Astrocyte of the spinal cord (primary cell): ENCODE measurements around the gene CES2.
"Not testable (repeated sequence)": the region's sequence is repeated elsewhere in the genome, so short reads cannot be mapped to it uniquely, and the experiment has no call there.

Source experiments
- DNase-seq: peaks from one replicate; pipeline ENCODE4 v3.0.0; 2011; ENCODE audit warnings: low read depth, low spot score
- H3K4me3 ChIP-seq: 2 replicates; pipeline ENCODE4 v1.5.1; 2011; ENCODE audit warnings: low read depth, mild to moderate bottlenecking, low read length, moderate library complexity
- in situ Hi-C: cut with HindIII; loops from 2 replicates; pipeline ENCODE4 v1.10.0; 2017; ENCODE audit warnings: low sequenced_read_pairs
- TF ChIP-seq, protein P1 (sequence below): IDR thresholded peaks from 2 replicates; pipeline ENCODE4 v1.5.1; 2012; ENCODE audit warnings: low read depth, mild to moderate bottlenecking, low read length, inconsistent platforms

CES2 gene

DNA sequence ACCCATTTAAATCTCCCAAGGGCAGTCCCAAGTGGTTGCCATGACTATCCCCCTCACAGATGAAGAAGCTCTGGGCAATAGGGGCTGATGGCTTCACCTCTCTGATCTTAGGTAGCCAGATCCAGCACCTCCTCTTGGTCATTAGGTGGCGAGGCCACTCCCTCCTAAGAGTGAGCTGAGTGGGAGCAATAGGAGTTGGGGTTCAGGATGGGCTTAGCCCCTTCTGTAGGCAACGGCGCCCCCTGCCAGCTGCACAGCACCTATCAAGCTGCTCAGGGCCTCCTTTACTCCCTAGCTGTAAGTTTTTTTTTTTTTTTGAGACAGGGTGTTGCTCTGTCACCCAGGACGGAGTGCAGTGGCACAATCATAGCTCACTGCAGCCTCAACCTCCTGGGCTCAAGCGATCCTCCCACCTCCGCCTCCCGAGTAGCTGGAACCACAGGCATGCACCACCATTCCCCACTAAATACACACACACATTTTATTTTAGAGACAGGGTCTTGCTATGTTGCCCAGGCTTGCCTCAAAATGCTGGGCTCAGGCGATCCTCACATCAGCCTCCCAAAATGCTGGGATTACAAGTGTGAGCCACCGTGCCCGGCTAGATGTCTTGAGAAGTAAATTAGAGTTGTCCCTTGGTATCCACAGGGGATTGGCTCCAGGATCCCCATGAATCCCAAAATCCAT, 6.5 kb upstream of the CES2 start:
- in situ Hi-C loops, result no loop called here
- TF ChIP-seq, protein P1, sequence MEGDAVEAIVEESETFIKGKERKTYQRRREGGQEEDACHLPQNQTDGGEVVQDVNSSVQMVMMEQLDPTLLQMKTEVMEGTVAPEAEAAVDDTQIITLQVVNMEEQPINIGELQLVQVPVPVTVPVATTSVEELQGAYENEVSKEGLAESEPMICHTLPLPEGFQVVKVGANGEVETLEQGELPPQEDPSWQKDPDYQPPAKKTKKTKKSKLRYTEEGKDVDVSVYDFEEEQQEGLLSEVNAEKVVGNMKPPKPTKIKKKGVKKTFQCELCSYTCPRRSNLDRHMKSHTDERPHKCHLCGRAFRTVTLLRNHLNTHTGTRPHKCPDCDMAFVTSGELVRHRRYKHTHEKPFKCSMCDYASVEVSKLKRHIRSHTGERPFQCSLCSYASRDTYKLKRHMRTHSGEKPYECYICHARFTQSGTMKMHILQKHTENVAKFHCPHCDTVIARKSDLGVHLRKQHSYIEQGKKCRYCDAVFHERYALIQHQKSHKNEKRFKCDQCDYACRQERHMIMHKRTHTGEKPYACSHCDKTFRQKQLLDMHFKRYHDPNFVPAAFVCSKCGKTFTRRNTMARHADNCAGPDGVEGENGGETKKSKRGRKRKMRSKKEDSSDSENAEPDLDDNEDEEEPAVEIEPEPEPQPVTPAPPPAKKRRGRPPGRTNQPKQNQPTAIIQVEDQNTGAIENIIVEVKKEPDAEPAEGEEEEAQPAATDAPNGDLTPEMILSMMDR, result peak; percentile 57
- DNase-seq, result peak; percentile 30

DNA sequence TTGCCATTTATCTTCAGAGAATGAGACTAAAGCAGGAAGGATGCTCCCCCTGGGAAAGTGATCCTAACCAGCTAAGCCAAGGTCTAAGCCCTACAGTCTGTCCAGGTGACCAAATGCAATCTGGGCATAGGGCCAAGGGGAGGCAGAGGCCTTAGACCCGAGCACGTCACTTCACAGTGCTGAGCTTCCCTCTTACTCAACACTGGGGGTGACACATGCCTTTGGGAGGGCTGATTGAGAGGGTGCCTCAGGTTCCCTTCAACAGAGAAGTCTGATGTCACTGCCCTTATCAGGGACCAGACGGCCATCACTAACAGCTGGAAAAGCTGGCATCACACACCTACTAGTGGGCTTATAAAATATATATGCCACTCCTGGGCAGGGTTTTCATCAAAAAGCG, 5.1 kb upstream of the CES2 start:
- H3K4me3 ChIP-seq, result no peak overlapping the region
- no peak for DNase-seq
- TF ChIP-seq, protein P1, result no peak
- in situ Hi-C loops, result no loop called here

More for the DNA sequence above, 6.5 kb upstream of the CES2 start:
- no peak overlapping the region for H3K4me3 ChIP-seq

DNA sequence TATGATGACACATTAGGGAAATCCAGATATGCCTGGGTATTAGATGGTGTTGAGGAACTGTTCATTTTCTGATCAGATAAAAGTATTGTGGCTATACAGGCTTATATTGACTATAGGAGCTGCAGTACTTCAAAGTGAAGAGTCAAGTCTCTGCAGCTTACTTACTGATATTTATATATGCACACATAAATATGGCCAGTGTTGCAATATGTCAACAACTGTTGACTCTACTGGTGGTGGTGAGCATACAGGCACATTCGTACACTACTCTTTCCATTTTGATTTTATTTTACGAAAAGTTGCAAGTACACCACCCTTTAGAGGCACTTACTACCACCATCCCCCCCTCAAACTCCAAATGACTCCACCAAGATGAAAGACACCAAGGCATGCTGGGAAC, 3.7 kb upstream of the CES2 start:
- no peak for DNase-seq
- in situ Hi-C loops, result no loop called here
- H3K4me3 ChIP-seq, result no peak overlapping the region
- TF ChIP-seq, protein P1, result no peak

DNA sequence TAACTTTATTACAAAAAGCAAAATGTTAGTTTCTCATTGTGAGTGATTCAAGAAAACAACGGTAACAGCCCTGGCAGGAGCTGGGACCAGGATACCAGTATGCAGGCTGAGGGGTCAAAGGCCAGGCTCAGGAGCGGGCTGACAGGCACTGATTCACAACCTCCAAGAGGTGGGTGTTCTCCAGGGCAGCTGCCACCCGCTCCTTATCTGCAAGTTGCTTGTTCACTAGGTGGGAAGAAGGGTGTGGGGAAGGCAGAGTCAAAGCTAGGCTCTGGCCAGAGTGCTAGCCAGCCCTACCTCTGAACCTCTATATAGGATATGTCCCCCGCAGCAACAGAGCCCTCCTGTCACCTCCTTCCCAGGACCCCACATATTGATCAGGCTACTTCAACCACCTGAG, 3.2 kb upstream of the CES2 start:
- TF ChIP-seq, protein P1, result no peak
- no peak for DNase-seq
- in situ Hi-C loops, result no loop called here
- no peak overlapping the region for H3K4me3 ChIP-seq

DNA sequence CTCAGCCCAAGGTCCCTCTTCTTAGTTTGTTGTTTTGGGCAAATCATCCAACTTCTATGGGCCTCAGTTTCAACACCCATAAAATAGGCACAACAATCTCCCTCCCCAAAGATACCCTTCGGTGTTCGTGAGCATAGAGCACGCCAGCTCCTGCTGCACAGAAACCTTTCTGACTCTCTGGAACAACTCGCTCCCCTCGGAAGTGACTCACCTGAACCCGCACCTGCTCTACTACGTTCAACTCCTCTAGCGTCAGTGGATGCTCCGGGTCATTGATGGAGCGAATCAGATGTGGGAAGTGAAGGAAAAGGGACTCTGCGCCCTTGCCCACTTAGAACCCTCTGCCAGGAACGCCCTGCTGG, 1.6 kb upstream of the CES2 start:
- in situ Hi-C loops, result no loop called here
- TF ChIP-seq, protein P1, result no peak
- DNase-seq, result no peak
- peak overlapping the region; percentile 97 for H3K4me3 ChIP-seq

DNA sequence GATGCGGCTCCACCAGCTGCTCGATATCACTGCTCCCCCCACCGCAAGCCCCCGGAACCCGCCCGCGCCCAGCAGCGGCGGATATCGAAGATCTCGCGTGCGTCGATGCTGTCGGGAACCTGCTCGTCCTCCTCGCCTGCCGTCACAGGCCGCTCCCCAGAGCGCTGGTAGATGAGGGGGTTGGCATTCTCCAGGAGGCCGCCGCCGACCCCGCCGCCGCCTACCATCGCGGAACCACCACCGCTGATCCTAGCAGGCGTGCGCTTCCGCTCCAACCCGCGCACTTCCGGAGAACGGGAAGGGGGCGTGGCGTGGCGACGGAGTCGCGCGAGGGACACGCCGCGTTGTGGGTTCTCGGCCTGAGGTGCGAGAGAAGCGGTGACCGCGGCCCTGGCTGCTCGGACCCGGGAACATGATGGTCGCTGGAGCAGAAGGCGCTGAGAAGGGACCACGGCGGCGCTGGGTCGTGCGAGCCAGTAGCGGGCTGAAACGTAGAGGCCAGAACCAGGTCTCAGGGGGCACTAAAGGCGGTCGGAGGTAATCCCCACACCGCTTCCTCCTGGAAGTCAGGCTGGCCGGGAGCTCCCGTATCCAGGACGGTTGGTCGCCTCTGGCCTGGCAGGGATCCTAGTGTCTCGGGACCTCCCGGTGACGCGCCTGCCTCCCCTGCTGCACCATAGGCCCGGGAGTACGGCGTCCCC, 1.0 kb upstream of the CES2 start, which contains the start of gene CIAO2B:
Gene CIAO2B, minus strand, starts transcription at position 265 of the 701 bp plus-strand sequence. Its CDS starts 38 bp downstream, at position 227.
- H3K4me3 ChIP-seq, result peak within 1 kb of the TSS; percentile 97
- TF ChIP-seq, protein P1, result no peak
- peak; percentile 86 for DNase-seq
- in situ Hi-C loops, result no loop called here

DNA sequence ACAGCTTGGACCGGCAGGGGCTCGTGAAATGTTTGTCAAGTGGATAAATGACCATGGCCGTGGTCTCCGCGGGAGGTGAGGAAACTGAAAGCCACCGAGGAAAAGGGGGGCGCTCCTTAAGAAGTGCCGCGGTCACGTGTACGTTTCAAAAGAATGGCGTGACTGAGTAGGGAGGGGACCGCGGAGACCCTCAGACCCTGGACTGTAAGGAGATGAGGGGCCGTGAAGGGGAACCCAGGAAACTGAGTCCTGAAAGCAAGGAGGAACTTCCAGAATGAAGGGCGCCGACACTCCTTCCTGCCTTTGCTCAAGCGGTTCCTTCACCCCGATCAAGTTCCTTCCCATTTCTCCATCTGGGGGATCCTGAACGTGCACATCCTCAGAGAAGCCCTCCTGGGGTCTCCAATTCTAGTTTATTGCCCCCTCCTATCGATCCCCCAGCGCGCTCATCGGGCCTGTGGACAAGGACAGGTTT, 440 bp upstream of the CES2 start:
- DNase-seq, in situ Hi-C loops: not testable (repeated sequence)
- peak overlapping the region; percentile 97 for H3K4me3 ChIP-seq
